GM12865 (cell line): Measurements from ENCODE around the gene TRAPPC4.
A peak's percentile ranks its signal among the peaks of the same experiment; 100 is the strongest.
"Not testable (repeated sequence)": the region's sequence is repeated elsewhere in the genome, so short reads cannot be mapped to it uniquely, and the experiment has no call there.

Experiments
- DNase-seq: peaks from one replicate; pipeline ENCODE4 v3.0.0; 2010; ENCODE audit warnings: low read depth
- H3K4me3 ChIP-seq: 2 replicates; pipeline ENCODE4 v1.5.1; 2011; ENCODE audit warnings: mild to moderate bottlenecking, low read depth, low read length, control low read depth
- CTCF ChIP-seq: IDR thresholded peaks from 2 replicates; pipeline ENCODE4 v1.5.1; 2011; ENCODE audit warnings: low read length, control low read depth, low read depth, inconsistent platforms; ENCODE audit not compliant: insufficient read depth; ENCODE audit errors: missing control alignments

TRAPPC4 gene

GRCh38 chr11:119034813-119035212, 16.2 kb downstream of the TRAPPC4 start:
- no peak for DNase-seq
- no peak overlapping the region for H3K4me3 ChIP-seq
- TF ChIP-seq CTCF = no peak

DNA sequence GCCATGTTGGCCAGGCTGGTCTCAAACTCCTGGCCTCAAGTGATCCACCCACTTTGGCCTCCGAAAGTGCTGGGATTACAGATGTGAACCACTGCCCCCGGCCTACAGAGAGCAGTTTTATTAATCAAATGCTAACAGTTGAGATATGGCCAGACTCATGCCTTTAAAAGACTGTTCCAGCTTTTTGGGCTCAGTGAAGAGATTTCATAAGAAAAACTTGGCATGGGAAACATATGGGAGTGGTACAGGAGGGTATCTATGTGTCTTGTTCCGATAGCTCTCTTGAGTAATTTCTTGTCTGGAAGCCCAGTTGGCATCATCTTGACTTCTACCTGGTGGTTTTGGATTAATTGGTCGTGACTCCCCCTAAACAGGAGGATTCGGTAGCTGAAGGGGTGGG, 20.3 kb downstream of the TRAPPC4 start:
- TF ChIP-seq CTCF = no peak
- no peak for DNase-seq
- H3K4me3 ChIP-seq = no peak overlapping the region

GRCh38 chr11:119039471-119039870, 20.9 kb downstream of the TRAPPC4 start:
- not testable (repeated sequence) for DNase-seq, H3K4me3 ChIP-seq

GRCh38 chr11:119041821-119042514, 23.4 kb downstream of the TRAPPC4 start:
- no peak for DNase-seq
- no peak for TF ChIP-seq CTCF
- H3K4me3 ChIP-seq = no peak overlapping the region

DNA sequence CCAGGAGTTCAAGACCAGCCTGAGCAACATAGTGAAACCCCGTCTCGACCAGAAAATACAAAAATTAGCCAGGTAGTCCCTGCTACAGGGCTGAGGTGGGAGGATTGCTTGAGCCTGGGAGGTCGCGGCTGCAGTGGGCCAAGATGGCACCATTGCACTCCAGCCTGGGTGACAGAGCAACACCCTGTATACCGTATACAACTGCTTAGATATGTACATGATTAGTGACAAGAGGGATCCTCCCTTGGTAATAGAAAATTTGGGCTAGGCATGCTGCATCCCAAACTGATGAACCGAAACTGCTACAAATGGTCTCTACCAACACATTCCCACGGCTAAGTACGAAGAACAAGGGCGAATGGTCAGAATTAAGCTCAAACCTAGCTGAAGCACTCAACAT, 24.4 kb downstream of the TRAPPC4 start:
- no peak for TF ChIP-seq CTCF

DNA sequence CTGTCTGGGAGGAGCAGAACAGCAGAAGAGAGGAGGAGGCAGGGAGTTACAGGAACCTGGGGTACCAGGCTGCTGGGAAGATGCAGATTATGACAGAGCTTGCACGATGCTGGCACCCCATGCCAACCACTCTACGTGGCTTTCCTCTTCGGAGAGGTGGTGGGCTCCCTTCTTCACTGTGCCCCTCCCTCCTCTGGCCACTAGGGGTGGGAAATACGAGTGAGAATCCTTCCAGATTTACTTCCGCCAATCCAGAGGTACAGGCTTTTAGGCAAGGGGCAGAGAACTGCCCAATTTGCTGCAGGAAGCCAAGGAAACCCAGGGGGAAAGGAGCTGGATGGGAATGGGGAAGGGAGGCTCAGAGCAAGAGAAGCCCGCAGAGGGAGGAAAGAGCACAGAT, 26.1 kb downstream of the TRAPPC4 start:
- TF ChIP-seq CTCF = peak; percentile 14
- DNase-seq = no peak
- no peak overlapping the region for H3K4me3 ChIP-seq

More for the DNA sequence above, 24.4 kb downstream of the TRAPPC4 start:
- no peak overlapping the region for H3K4me3 ChIP-seq
- DNase-seq = no peak

DNA sequence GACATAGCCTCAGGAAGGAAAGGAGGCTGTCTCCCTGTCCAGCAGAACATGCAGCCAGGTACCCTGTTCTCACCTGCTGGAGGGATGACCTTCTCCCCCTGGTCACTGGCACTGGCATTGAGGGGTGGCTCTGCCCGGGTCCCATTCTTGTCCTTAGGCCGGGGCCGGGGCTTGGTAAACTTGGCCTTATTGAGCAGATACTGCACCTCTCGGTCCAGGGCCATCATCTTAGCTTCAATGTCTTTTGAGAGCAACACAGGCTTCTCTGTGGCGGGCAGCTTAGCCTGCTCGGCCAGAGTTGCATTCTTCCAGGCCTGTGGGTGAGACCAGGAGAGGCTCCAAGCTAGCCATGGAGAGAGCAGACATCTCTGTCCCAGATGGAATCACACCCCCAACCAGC, 27.9 kb downstream of the TRAPPC4 start:
- no peak for TF ChIP-seq CTCF
- no peak for DNase-seq
- no peak overlapping the region for H3K4me3 ChIP-seq

DNA sequence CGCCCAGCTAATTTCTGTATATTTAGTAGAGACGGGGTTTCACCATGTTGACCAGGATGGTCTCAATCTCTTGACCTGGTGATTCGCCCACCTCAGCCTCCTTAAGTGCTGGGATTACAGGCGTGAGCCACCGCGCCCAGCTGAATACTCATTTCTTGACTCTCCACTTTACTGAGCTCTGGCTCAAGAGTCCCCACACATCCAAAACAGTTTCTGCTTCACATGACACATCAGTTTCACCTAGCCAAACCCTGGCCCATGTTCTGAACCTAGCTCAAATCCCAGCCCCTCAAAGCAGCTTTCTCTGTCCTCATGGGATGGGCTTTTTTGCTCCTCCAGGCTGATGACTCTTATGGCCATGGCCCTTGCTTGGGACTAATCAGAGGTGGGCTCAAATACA, 28.6 kb downstream of the TRAPPC4 start:
- DNase-seq = no peak
- no peak for TF ChIP-seq CTCF
- no peak overlapping the region for H3K4me3 ChIP-seq
